Measurements from ENCODE around the gene GMIP. TPM values are rescaled to one million over a fixed set of nuclear protein-coding genes. Genes with fewer than 3 reads are reported as not detected.
"Not testable (repeated sequence)": the region's sequence is repeated elsewhere in the genome, so short reads cannot be mapped to it uniquely, and the experiment has no call there.

GMIP gene
- total RNA-seq, 1 experiment from 2014 or later, result 12.7 TPM

DNA sequence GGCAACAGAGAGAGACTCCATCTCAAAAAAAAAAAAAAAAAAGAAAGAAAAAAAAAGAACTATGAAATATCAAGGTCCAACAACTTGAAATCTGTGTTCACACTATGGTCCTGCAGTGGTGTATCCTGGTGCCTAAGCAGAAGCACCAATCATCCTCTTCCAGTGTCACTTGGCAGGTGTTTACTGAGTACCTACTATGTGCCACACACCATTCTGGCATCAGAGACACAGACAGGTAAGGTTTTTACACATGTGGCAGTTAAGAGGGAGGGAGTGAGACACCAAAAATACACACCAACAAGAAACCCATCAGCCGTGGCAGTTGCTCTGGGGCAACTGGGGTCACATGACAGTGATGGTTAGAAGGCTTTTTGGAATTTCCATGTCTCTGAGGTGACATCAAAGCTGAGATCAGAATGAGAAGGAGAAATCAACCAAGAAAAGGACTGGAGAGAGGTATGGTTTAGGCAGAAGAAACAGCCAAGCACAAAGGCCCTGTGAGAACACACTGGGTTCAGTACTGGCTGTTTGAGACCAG is 42.6 kb downstream of the GMIP start:
- Mint-ChIP-seq H3K4me3 (no peak overlapping the region), H3K36me3 (ENCODE audit: insufficient read depth in 1 of 3, low read depth in 3 of 3) (no peaks in the 10 kb centered on the region), H3K4me1 (peaks cover 11 to 20% of the 10 kb centered on the region in 2 experiments), H3K27me3 (ENCODE audit: low read depth) (no peaks in the 10 kb centered on the region), H3K9me3 (no peaks in the 10 kb centered on the region), H3K27ac (no peak overlapping the region)
- no peak overlapping the region for H2BK15ac ChIP-seq (ENCODE audit: low read depth, low read length)
- H4K8ac ChIP-seq (replicated peaks; ENCODE audit: insufficient read length, low read depth, low read length), result no peak overlapping the region
- no peak overlapping the region for H3K14ac ChIP-seq (ENCODE audit: insufficient read depth, low read length)
- H3T11ph ChIP-seq (ENCODE audit: low read length), result no peak overlapping the region
- H3K9me3 ChIP-seq (ENCODE audit: control insufficient read depth, low read depth, low read length), result no peaks in the 10 kb centered on the region
- TF ChIP-seq, protein P1, sequence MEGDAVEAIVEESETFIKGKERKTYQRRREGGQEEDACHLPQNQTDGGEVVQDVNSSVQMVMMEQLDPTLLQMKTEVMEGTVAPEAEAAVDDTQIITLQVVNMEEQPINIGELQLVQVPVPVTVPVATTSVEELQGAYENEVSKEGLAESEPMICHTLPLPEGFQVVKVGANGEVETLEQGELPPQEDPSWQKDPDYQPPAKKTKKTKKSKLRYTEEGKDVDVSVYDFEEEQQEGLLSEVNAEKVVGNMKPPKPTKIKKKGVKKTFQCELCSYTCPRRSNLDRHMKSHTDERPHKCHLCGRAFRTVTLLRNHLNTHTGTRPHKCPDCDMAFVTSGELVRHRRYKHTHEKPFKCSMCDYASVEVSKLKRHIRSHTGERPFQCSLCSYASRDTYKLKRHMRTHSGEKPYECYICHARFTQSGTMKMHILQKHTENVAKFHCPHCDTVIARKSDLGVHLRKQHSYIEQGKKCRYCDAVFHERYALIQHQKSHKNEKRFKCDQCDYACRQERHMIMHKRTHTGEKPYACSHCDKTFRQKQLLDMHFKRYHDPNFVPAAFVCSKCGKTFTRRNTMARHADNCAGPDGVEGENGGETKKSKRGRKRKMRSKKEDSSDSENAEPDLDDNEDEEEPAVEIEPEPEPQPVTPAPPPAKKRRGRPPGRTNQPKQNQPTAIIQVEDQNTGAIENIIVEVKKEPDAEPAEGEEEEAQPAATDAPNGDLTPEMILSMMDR (conservative IDR thresholded peaks at IDR 0.05), result no peak
- H4K91ac ChIP-seq (ENCODE audit: insufficient read length, low read depth, low read length), result no peak overlapping the region
- peaks cover 4% of the 10 kb centered on the region; the same call in 1 of the 2 replicates for H3K4me1 ChIP-seq (ENCODE audit: insufficient read depth, low read length)
- no peak overlapping the region for H3K27ac ChIP-seq (ENCODE audit: insufficient read length, low read depth, low read length)
- no peak overlapping the region for H2BK5ac ChIP-seq (ENCODE audit: insufficient read length, low read length)
- H3K9ac ChIP-seq (ENCODE audit: extremely low read depth, insufficient read length, low read length), result no peak overlapping the region
- H4K20me1 ChIP-seq (ENCODE audit: control insufficient read depth, insufficient read depth, insufficient read length), result no peaks in the 10 kb centered on the region
- H2BK20ac ChIP-seq (ENCODE audit: low read depth, low read length, poor library complexity, severe bottlenecking), result no peak overlapping the region
- no peak for DNase-seq
- H3K79me1 ChIP-seq (ENCODE audit: insufficient read depth, low read depth, low read length, poor library complexity, severe bottlenecking), result no peaks in the 10 kb centered on the region
- no peak overlapping the region for H3K4me2 ChIP-seq (ENCODE audit: insufficient read depth, insufficient read length, low read length)
- no peak overlapping the region for H2BK12ac ChIP-seq (ENCODE audit: insufficient read length, low read depth, low read length)
- no peak overlapping the region for H2AFZ ChIP-seq (ENCODE audit: low read length)
- no peak overlapping the region for H3K18ac ChIP-seq (ENCODE audit: insufficient read length, low read depth, low read length)
- no peak overlapping the region for H2BK120ac ChIP-seq (ENCODE audit: low read depth, low read length, poor library complexity, severe bottlenecking)
- H3K27me3 ChIP-seq (ENCODE audit: insufficient read depth, low read length), result no peaks in the 10 kb centered on the region
- no peaks in the 10 kb centered on the region for H3K23me2 ChIP-seq (ENCODE audit: insufficient read length, low read depth, low read length, poor library complexity, severe bottlenecking)
- H3K23ac ChIP-seq (ENCODE audit: insufficient read length, low read depth, low read length), result no peak overlapping the region
- no peak overlapping the region for H3K56ac ChIP-seq (ENCODE audit: insufficient read length, low read depth, low read length)
- no peak overlapping the region for H3K4ac ChIP-seq (ENCODE audit: low read depth, low read length)
- WGBS (ENCODE audit: extremely low coverage, insufficient read length, low lambda C conversion rate), result no CpG with 5 or more reads among the region's 1 CpG
- H2AK5ac ChIP-seq (ENCODE audit: insufficient read length, low read length), result no peak overlapping the region
- H4K5ac ChIP-seq (ENCODE audit: insufficient read length, low read depth, low read length), result no peak overlapping the region
- H3K79me2 ChIP-seq (ENCODE audit: insufficient read depth, low read length), result no peaks in the 10 kb centered on the region

DNA sequence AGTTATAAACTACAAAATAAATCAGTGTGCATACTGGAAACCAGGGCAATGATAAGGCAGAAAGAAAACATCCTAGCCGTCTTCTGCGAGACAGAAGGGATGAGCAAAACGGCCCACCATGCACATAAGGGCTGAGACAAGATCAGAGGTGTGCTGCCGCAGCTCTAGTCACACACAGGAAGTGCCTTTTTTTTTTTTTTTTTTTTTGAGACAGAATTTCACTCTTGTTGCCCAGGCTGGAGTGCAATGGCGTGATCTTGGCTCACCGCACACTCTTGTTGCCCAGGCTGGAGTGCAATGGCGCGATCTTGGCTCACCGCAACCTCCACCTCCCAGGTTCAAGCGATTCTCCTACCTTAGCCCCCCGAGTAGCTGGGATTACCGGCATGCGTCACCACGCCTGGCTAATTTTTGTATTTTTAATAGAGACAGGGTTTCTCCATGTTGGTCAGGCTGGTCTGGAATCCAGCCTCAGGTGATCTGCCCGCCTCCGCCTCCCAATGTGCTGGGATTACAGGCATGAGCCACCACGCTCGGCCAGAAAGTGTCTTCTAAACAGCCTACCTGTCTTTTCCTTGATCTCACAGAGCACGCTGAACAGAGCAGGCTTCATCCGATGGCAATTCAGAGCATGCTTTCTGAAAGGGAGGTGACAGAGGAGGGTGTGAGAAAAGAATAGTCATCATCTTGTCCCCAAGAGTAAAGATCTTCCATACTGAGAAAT is 44.6 kb downstream of the GMIP start:
- H3K9ac ChIP-seq (ENCODE audit: extremely low read depth, insufficient read length, low read length); H2AK5ac ChIP-seq (ENCODE audit: insufficient read length, low read length); H3K4ac ChIP-seq (ENCODE audit: low read depth, low read length); H3K79me2 ChIP-seq (ENCODE audit: insufficient read depth, low read length); H3K27me3 ChIP-seq (ENCODE audit: insufficient read depth, low read length); H3K56ac ChIP-seq (ENCODE audit: insufficient read length, low read depth, low read length); H3T11ph ChIP-seq (ENCODE audit: low read length); H4K20me1 ChIP-seq (ENCODE audit: control insufficient read depth, insufficient read depth, insufficient read length); H3K4me3 Mint-ChIP-seq; H3K4me2 ChIP-seq (ENCODE audit: insufficient read depth, insufficient read length, low read length); H2BK120ac ChIP-seq (ENCODE audit: low read depth, low read length, poor library complexity, severe bottlenecking); H2BK5ac ChIP-seq (ENCODE audit: insufficient read length, low read length); DNase-seq; H3K23ac ChIP-seq (ENCODE audit: insufficient read length, low read depth, low read length); H4K91ac ChIP-seq (ENCODE audit: insufficient read length, low read depth, low read length); H3K27ac ChIP-seq (ENCODE audit: insufficient read length, low read depth, low read length); H3K4me1 ChIP-seq (ENCODE audit: insufficient read depth, low read length); H3K9me3 Mint-ChIP-seq; H2AFZ ChIP-seq (ENCODE audit: low read length); H3K36me3 Mint-ChIP-seq (ENCODE audit: insufficient read depth in 1 of 3, low read depth in 3 of 3); H3K9me3 ChIP-seq (ENCODE audit: control insufficient read depth, low read depth, low read length); H4K5ac ChIP-seq (ENCODE audit: insufficient read length, low read depth, low read length); H3K27ac Mint-ChIP-seq; H3K18ac ChIP-seq (ENCODE audit: insufficient read length, low read depth, low read length); H4K8ac ChIP-seq (replicated peaks; ENCODE audit: insufficient read length, low read depth, low read length); H3K27me3 Mint-ChIP-seq (ENCODE audit: low read depth); H2BK12ac ChIP-seq (ENCODE audit: insufficient read length, low read depth, low read length); H3K14ac ChIP-seq (ENCODE audit: insufficient read depth, low read length); H3K23me2 ChIP-seq (ENCODE audit: insufficient read length, low read depth, low read length, poor library complexity, severe bottlenecking); H2BK20ac ChIP-seq (ENCODE audit: low read depth, low read length, poor library complexity, severe bottlenecking); H2BK15ac ChIP-seq (ENCODE audit: low read depth, low read length); H3K79me1 ChIP-seq (ENCODE audit: insufficient read depth, low read depth, low read length, poor library complexity, severe bottlenecking): not testable (repeated sequence)
- no CpG with 5 or more reads among the region's 20 CpGs for WGBS (ENCODE audit: extremely low coverage, insufficient read length, low lambda C conversion rate)
- H3K4me1 Mint-ChIP-seq, result peaks cover 11 to 27% of the 10 kb centered on the region in 2 experiments

Measured in H9 (cell line).